Right atrium auricular region (tissue), 2 donors: ENCODE data around the gene HDHD3. TPM values are rescaled to one million over a fixed set of nuclear protein-coding genes. Genes with fewer than 3 reads are reported as not detected.

Experiments used
- DNase-seq: peaks from one replicate; pipeline ENCODE4 v3.0.0-alpha.2; 2019; ENCODE audit warnings: low spot score
- H3K27ac ChIP-seq, 2 donors: fragments of 200-600 bp; sonication (generic); 1 replicate in 1 of 2; 2 replicates in 1 of 2; pipeline ENCODE4 v1.5.1; 2016 to 2019
- H3K27me3 ChIP-seq, 2 donors: fragments of 200-600 bp; sonication (generic); one replicate each; pipeline versions ENCODE4 v1.5.1 to v1.6.0; 2017 to 2019
- H3K36me3 ChIP-seq: fragments of 200-600 bp; sonication (generic); one replicate; pipeline ENCODE4 v1.5.1; 2016
- H3K4me1 ChIP-seq, 2 donors: fragments of 200-600 bp; sonication (generic); one replicate each; pipeline versions ENCODE4 v1.5.1 to v1.6.0; 2017 to 2019
- H3K4me3 ChIP-seq, 2 donors: fragments of 200-600 bp; sonication (generic); 1 replicate in 1 of 2; 2 replicates in 1 of 2; pipeline ENCODE4 v1.5.1; 2017 to 2019; ENCODE audit warnings: mild to moderate bottlenecking in 1 of 2, moderate library complexity in 1 of 2
- H3K9me3 ChIP-seq, 2 donors: fragments of 200-600 bp; sonication (generic); one replicate each; pipeline ENCODE4 v1.5.1; 2019
- CTCF ChIP-seq, 2 donors: fragments of 200-600 bp; sonication (generic); IDR thresholded peaks; one replicate each; pipeline ENCODE4 v1.5.1; 2019; ENCODE audit warnings: antibody characterized with exemption in 2 of 2
- total RNA-seq, 2 donors: library from RNA; depleted of rRNA; stranded (reverse); fragments of >200 nt; gene quantifications; one replicate each; pipeline ENCODE4 v1.1.0, GENCODE V29; 2016

Gene HDHD3
- total RNA-seq, 2 donors from 2014 or later = 20.0 to 25.6 TPM

GRCh38 chr9:113341712-113342410 is 34.9 kb downstream of the HDHD3 start:
- Histone ChIP-seq H3K27me3 (no peaks in the 10 kb centered on the region), H3K4me1 (peaks cover 0 to 16% of the 10 kb centered on the region in 2 donors), H3K4me3 (no peak overlapping the region), H3K9me3 (no peaks in the 10 kb centered on the region), H3K36me3 (no peaks in the 10 kb centered on the region), H3K27ac (no peak overlapping the region)
- DNase-seq = no peak
- no peak for TF ChIP-seq CTCF (IDR thresholded peaks at IDR 0.05)

- Histone ChIP-seq H3K9me3 (no peaks in the 10 kb centered on the region), H3K36me3 (no peaks in the 10 kb centered on the region), H3K27ac (peak within 1 kb of the TSS; percentile 79 to 84), H3K27me3 (no peaks in the 10 kb centered on the region), H3K4me1 (peaks cover 0 to 16% of the 10 kb centered on the region in 2 donors), H3K4me3 (peak within 1 kb of the TSS; percentile 60 to 80)
- no peak for TF ChIP-seq CTCF (IDR thresholded peaks at IDR 0.05)
- peak; percentile 89 for DNase-seq
Observed at GRCh38 chr9:113340011-113340699, 36.6 kb downstream of the HDHD3 start, which contains the start of gene WDR31. Gene WDR31 (minus strand): TSS chr9:113340275. CDS start chr9:113332022, 8,253 bp downstream.

GRCh38 chr9:113337714-113338113 is 39.1 kb downstream of the HDHD3 start:
- no peak for TF ChIP-seq CTCF (IDR thresholded peaks at IDR 0.05)
- Histone ChIP-seq H3K27ac (no peak overlapping the region), H3K4me1 (peaks cover 0 to 16% of the 10 kb centered on the region in 2 donors), H3K36me3 (no peaks in the 10 kb centered on the region), H3K9me3 (no peaks in the 10 kb centered on the region), H3K27me3 (no peaks in the 10 kb centered on the region), H3K4me3 (no peak overlapping the region)
- no peak for DNase-seq

GRCh38 chr9:113331780-113332179 is 45.0 kb downstream of the HDHD3 start:
- H3K36me3 ChIP-seq = no peaks in the 10 kb centered on the region
- peaks cover 0 to 6% of the 10 kb centered on the region in 2 donors for H3K4me1 ChIP-seq
- TF ChIP-seq CTCF (IDR thresholded peaks at IDR 0.05) = no peak
- DNase-seq = no peak
- no peaks in the 10 kb centered on the region for H3K9me3 ChIP-seq
- no peak overlapping the region for H3K4me3 ChIP-seq
- H3K27me3 ChIP-seq = no peaks in the 10 kb centered on the region
- H3K27ac ChIP-seq = no peak overlapping the region

GRCh38 chr9:113328045-113328782 is 48.6 kb downstream of the HDHD3 start:
- Histone ChIP-seq H3K9me3 (no peaks in the 10 kb centered on the region), H3K36me3 (no peaks in the 10 kb centered on the region), H3K4me3 (no peak overlapping the region), H3K27ac (peak overlapping the region in 1 of 2 donors; percentile 59), H3K4me1 (peaks cover 0 to 6% of the 10 kb centered on the region in 2 donors), H3K27me3 (no peaks in the 10 kb centered on the region)
- TF ChIP-seq CTCF (IDR thresholded peaks at IDR 0.05) = no peak
- no peak for DNase-seq
